AG04449 (cell line): ENCODE measurements around the gene THOP1.
"Not testable (repeated sequence)": the region's sequence is repeated elsewhere in the genome, so short reads cannot be mapped to it uniquely, and the experiment has no call there.

Source experiments
- CTCF ChIA-PET: fragments of 350-600 bp; formaldehyde crosslinking; extraction: SDS; loops from one replicate; lab custom pipeline; 2021; ENCODE audit warnings: antibody characterized with exemption; lab: Yijun Ruan, JAX
- POLR2A ChIA-PET: fragments of 400-600, 350-600 bp; formaldehyde crosslinking; extraction: SDS; loops from one replicate; lab custom pipeline; 2020; ENCODE audit warnings: antibody characterized with exemption, inconsistent platforms; lab: Yijun Ruan, JAX
- DNase-seq: peaks from one replicate; pipeline ENCODE4 v3.0.0-alpha.2; 2010; ENCODE audit warnings: low read depth, low spot score
- H3K4me3 ChIP-seq: 2 replicates; pipeline ENCODE4 v1.5.1; 2011; ENCODE audit warnings: low read depth, mild to moderate bottlenecking, control low read depth, low read length
- CTCF ChIP-seq: IDR thresholded peaks from one replicate; pipeline ENCODE4 v1.5.1; 2011; ENCODE audit warnings: mild to moderate bottlenecking, moderate library complexity, low read length, control low read depth, inconsistent platforms; ENCODE audit not compliant: insufficient read depth; ENCODE audit errors: missing control alignments

Gene THOP1

GRCh38 chr19:2791440-2791839 is 6.1 kb downstream of the THOP1 start:
- no peak for TF ChIP-seq CTCF
- ChIA-PET CTCF (interaction anchor here (0.9 kb wide), 1 partner anchor 8 kb away, joined by 3 read pairs; the partner anchor contains the start of gene SGTA), POLR2A (no interaction called here)
- no peak for DNase-seq
- no peak overlapping the region for H3K4me3 ChIP-seq

- TF ChIP-seq CTCF = no peak
- no peak overlapping the region for H3K4me3 ChIP-seq
- DNase-seq = no peak
- POLR2A ChIA-PET = no interaction called here
- CTCF ChIA-PET = interaction anchor here (0.9 kb wide), 1 partner anchor 9 kb away, joined by 3 read pairs; the partner anchor contains the start of gene SGTA
These were observed 6.6 kb downstream of the THOP1 start for GRCh38 chr19:2791876-2792275.

- POLR2A ChIA-PET, CTCF ChIA-PET, DNase-seq, H3K4me3 ChIP-seq: not testable (repeated sequence)
These were observed 7.4 kb downstream of the THOP1 start for GRCh38 chr19:2792666-2793065.

GRCh38 chr19:2793126-2793525 is 7.8 kb downstream of the THOP1 start:
- H3K4me3 ChIP-seq = no peak overlapping the region
- DNase-seq = no peak
- ChIA-PET POLR2A (no interaction called here), CTCF (interaction anchor here (0.6 kb wide), 1 partner anchor 180 kb away, joined by 3 read pairs; no protein-coding TSS in a partner anchor)
- no peak for TF ChIP-seq CTCF

GRCh38 chr19:2793577-2793976 is 8.3 kb downstream of the THOP1 start:
- CTCF ChIA-PET = interaction anchor here (0.6 kb wide), 1 partner anchor 180 kb away, joined by 3 read pairs; no protein-coding TSS in a partner anchor

GRCh38 chr19:2795827-2796658 is 10.7 kb downstream of the THOP1 start:
- no peak for TF ChIP-seq CTCF
- ChIA-PET POLR2A (no interaction called here), CTCF (interaction anchor here (1.2 kb wide), 1 partner anchor 24 kb away, joined by 3 read pairs; no protein-coding TSS in a partner anchor)
- no peak overlapping the region for H3K4me3 ChIP-seq
- DNase-seq = no peak

More at GRCh38 chr19:2793577-2793976, 8.3 kb downstream of the THOP1 start:
- POLR2A ChIA-PET = no interaction called here
- no peak overlapping the region for H3K4me3 ChIP-seq
- TF ChIP-seq CTCF = no peak
- no peak for DNase-seq
